WTC11 (cell line): ENCODE measurements around the gene CACNA1C. TPM values are rescaled to one million over a fixed set of nuclear protein-coding genes. Genes with fewer than 3 reads are reported as not detected.

ENCODE experiments used
- ATAC-seq: fragments of 200-7000 bp; cut with Tn5 transposase; 2 replicates; pipeline ENCODE4 v1.10.0; 2021; ENCODE audit warnings: mild to moderate bottlenecking, moderate library complexity
- CTCF ChIA-PET: fragments of 300-600 bp; sonication (Branson Sonifier 250); formaldehyde crosslinking; loops from one replicate; lab custom pipeline; 2021; ENCODE audit warnings: antibody characterized with exemption; lab: Charles Lee
- POLR2A ChIA-PET: fragments of 350-600 bp; sonication (Branson Sonifier 250); formaldehyde crosslinking; loops from one replicate; lab custom pipeline; 2021; ENCODE audit warnings: antibody characterized with exemption; lab: Charles Lee
- DNase-seq: peaks from one replicate; pipeline ENCODE4 v3.0.0; 2021; ENCODE audit warnings: low spot score
- H3K27ac Mint-ChIP-seq: 2 replicates; pipeline ENCODE4 v1.8.0; 2021; ENCODE audit warnings: mixed read lengths
- H3K27me3 Mint-ChIP-seq: 2 replicates; pipeline ENCODE4 v1.8.0; 2021; ENCODE audit warnings: low read depth, mild to moderate bottlenecking, moderate library complexity, mixed read lengths
- H3K36me3 Mint-ChIP-seq: 2 replicates; pipeline ENCODE4 v1.8.0; 2021; ENCODE audit warnings: mixed read lengths
- H3K4me1 Mint-ChIP-seq: 2 replicates; pipeline ENCODE4 v1.8.0; 2022; ENCODE audit warnings: mixed read lengths
- H3K4me3 Mint-ChIP-seq: 2 replicates; pipeline ENCODE4 v1.8.0; 2021; ENCODE audit warnings: mild to moderate bottlenecking, moderate library complexity, mixed read lengths
- H3K9me3 Mint-ChIP-seq: 2 replicates; pipeline ENCODE4 v1.8.0; 2021; ENCODE audit warnings: mixed read lengths
- FOXK1 ChIP-seq: sonication (generic); formaldehyde crosslinking; IDR thresholded peaks from 2 replicates; pipeline ENCODE4 v1.8.0; 2022; ENCODE audit warnings: mild to moderate bottlenecking, moderate library complexity, missing genetic modification reagents
- MYBL2 ChIP-seq: sonication (generic); formaldehyde crosslinking; IDR thresholded peaks from 2 replicates; pipeline ENCODE4 v1.8.1; 2023; ENCODE audit warnings: mild to moderate bottlenecking, moderate library complexity, missing genetic modification reagents
- NFATC4 ChIP-seq: fragments of 250-450 bp; sonication (Bioruptor Pico); IDR thresholded peaks from 2 replicates; pipeline ENCODE4 v1.9.0; 2021; ENCODE audit warnings: mild to moderate bottlenecking
- NFYB ChIP-seq: sonication (generic); formaldehyde crosslinking; conservative IDR thresholded peaks from 2 replicates; pipeline ENCODE4 v1.8.0; 2022; ENCODE audit warnings: low read depth, missing genetic modification reagents
- NR1H2 ChIP-seq: sonication (generic); formaldehyde crosslinking; IDR thresholded peaks from 2 replicates; pipeline ENCODE4 v1.9.0; 2021; ENCODE audit warnings: mild to moderate bottlenecking, moderate library complexity, missing genetic modification reagents
- RELA ChIP-seq: sonication (generic); formaldehyde crosslinking; IDR thresholded peaks from 2 replicates; pipeline ENCODE4 v1.8.1; 2022; ENCODE audit warnings: missing genetic modification reagents, mild to moderate bottlenecking, borderline replicate concordance
- SMAD3 ChIP-seq: sonication (generic); formaldehyde crosslinking; IDR thresholded peaks from 2 replicates; pipeline ENCODE4 v1.8.0; 2022; ENCODE audit warnings: missing genetic modification reagents, mild to moderate bottlenecking, borderline replicate concordance
- SMAD4 ChIP-seq: sonication (generic); formaldehyde crosslinking; IDR thresholded peaks from 2 replicates; pipeline ENCODE4 v1.8.0; 2022; ENCODE audit warnings: mild to moderate bottlenecking, missing genetic modification reagents
- STAT6 ChIP-seq: sonication (generic); formaldehyde crosslinking; conservative IDR thresholded peaks from 2 replicates; pipeline ENCODE4 v1.8.1; 2023; ENCODE audit warnings: mild to moderate bottlenecking, low read depth, missing genetic modification reagents, moderate library complexity
- TP53 ChIP-seq: sonication (generic); formaldehyde crosslinking; IDR thresholded peaks from 2 replicates; pipeline ENCODE4 v1.8.1; 2023; ENCODE audit warnings: mild to moderate bottlenecking, missing genetic modification reagents
- total RNA-seq: library from RNA; stranded (reverse); gene quantifications from 3 replicates; pipeline ENCODE4 v1.2.3, GENCODE V29; 2021
- TF ChIP-seq, protein P1 (sequence below): fragments of 250-450 bp; sonication (Bioruptor Pico); IDR thresholded peaks from 2 replicates; pipeline ENCODE4 v2.1.2; 2022; ENCODE audit warnings: mild to moderate bottlenecking, moderate library complexity
- TF ChIP-seq, protein P2 (sequence below): sonication (generic); formaldehyde crosslinking; IDR thresholded peaks from 2 replicates; pipeline ENCODE4 v1.8.1; 2022; ENCODE audit warnings: low read depth, missing genetic modification reagents, borderline replicate concordance
- TF ChIP-seq, protein P3 (sequence below): sonication (generic); formaldehyde crosslinking; IDR thresholded peaks from 2 replicates; pipeline ENCODE4 v1.8.1; 2023; ENCODE audit warnings: mild to moderate bottlenecking, missing genetic modification reagents, borderline replicate concordance

CACNA1C gene
- total RNA-seq, 1 experiment from 2014 or later, result 1.7 TPM

- POLR2A ChIA-PET, result no interaction called here
- ATAC-seq (no peak), DNase-seq (no peak)
- TF ChIP-seq MYBL2 (CRISPR knock-in tag) (no peak), RELA (CRISPR knock-in tag) (no peak), NR1H2 (CRISPR knock-in tag) (no peak), STAT6 (CRISPR knock-in tag) (no peak), NFYB (CRISPR knock-in tag) (no peak), FOXK1 (CRISPR knock-in tag) (no peak), SMAD3 (CRISPR knock-in tag) (no peak), NFATC4 (CRISPR knock-in tag) (no peak), TP53 (CRISPR knock-in tag) (no peak), SMAD4 (CRISPR knock-in tag) (no peak)
- TF ChIP-seq, protein P1, sequence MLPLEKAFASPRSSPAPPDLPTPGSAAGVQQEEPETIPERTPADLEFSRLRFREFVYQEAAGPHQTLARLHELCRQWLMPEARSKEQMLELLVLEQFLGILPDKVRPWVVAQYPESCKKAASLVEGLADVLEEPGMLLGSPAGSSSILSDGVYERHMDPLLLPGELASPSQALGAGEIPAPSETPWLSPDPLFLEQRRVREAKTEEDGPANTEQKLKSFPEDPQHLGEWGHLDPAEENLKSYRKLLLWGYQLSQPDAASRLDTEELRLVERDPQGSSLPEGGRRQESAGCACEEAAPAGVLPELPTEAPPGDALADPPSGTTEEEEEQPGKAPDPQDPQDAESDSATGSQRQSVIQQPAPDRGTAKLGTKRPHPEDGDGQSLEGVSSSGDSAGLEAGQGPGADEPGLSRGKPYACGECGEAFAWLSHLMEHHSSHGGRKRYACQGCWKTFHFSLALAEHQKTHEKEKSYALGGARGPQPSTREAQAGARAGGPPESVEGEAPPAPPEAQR (CRISPR knock-in tag), result no peak
- TF ChIP-seq, protein P2, sequence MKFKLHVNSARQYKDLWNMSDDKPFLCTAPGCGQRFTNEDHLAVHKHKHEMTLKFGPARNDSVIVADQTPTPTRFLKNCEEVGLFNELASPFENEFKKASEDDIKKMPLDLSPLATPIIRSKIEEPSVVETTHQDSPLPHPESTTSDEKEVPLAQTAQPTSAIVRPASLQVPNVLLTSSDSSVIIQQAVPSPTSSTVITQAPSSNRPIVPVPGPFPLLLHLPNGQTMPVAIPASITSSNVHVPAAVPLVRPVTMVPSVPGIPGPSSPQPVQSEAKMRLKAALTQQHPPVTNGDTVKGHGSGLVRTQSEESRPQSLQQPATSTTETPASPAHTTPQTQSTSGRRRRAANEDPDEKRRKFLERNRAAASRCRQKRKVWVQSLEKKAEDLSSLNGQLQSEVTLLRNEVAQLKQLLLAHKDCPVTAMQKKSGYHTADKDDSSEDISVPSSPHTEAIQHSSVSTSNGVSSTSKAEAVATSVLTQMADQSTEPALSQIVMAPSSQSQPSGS (CRISPR knock-in tag), result no peak
- no peaks in the 10 kb centered on the region; the same call in 1 of the 2 replicates for H3K27me3 Mint-ChIP-seq
- CTCF ChIA-PET, result interaction anchor here (0.7 to 2.0 kb wide), 3 partner anchors 11 to 206 kb away, joined by 3 to 7 read pairs (median 3); no protein-coding TSS in a partner anchor
- no peak overlapping the region for H3K27ac Mint-ChIP-seq
- H3K36me3 Mint-ChIP-seq, result no peaks in the 10 kb centered on the region
- H3K4me3 Mint-ChIP-seq, result no peak overlapping the region
- no peaks in the 10 kb centered on the region for H3K9me3 Mint-ChIP-seq
- H3K4me1 Mint-ChIP-seq, result peaks cover 22% of the 10 kb centered on the region
These were observed 211.1 kb downstream of the CACNA1C start for GRCh38 chr12:2263901-2264300.

GRCh38 chr12:2264651-2265232, 212.0 kb downstream of the CACNA1C start:
- H3K4me1 Mint-ChIP-seq, result peaks cover 19% of the 10 kb centered on the region
- TF ChIP-seq, protein P3, sequence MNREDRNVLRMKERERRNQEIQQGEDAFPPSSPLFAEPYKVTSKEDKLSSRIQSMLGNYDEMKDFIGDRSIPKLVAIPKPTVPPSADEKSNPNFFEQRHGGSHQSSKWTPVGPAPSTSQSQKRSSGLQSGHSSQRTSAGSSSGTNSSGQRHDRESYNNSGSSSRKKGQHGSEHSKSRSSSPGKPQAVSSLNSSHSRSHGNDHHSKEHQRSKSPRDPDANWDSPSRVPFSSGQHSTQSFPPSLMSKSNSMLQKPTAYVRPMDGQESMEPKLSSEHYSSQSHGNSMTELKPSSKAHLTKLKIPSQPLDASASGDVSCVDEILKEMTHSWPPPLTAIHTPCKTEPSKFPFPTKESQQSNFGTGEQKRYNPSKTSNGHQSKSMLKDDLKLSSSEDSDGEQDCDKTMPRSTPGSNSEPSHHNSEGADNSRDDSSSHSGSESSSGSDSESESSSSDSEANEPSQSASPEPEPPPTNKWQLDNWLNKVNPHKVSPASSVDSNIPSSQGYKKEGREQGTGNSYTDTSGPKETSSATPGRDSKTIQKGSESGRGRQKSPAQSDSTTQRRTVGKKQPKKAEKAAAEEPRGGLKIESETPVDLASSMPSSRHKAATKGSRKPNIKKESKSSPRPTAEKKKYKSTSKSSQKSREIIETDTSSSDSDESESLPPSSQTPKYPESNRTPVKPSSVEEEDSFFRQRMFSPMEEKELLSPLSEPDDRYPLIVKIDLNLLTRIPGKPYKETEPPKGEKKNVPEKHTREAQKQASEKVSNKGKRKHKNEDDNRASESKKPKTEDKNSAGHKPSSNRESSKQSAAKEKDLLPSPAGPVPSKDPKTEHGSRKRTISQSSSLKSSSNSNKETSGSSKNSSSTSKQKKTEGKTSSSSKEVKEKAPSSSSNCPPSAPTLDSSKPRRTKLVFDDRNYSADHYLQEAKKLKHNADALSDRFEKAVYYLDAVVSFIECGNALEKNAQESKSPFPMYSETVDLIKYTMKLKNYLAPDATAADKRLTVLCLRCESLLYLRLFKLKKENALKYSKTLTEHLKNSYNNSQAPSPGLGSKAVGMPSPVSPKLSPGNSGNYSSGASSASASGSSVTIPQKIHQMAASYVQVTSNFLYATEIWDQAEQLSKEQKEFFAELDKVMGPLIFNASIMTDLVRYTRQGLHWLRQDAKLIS, result no peak
- TF ChIP-seq TP53 (CRISPR knock-in tag), result no peak
- CTCF ChIA-PET, result interaction anchor here (2.0 kb wide), 1 partner anchor 207 kb away, joined by 7 read pairs; no protein-coding TSS in a partner anchor
- POLR2A ChIA-PET, result no interaction called here
- no peak for DNase-seq
- no peaks in the 10 kb centered on the region; the same call in 1 of the 2 replicates for H3K27me3 Mint-ChIP-seq
- no peaks in the 10 kb centered on the region for H3K9me3 Mint-ChIP-seq
- H3K4me3 Mint-ChIP-seq, result no peak overlapping the region
- no peak for ATAC-seq
- H3K36me3 Mint-ChIP-seq, result no peaks in the 10 kb centered on the region
- no peak overlapping the region for H3K27ac Mint-ChIP-seq
